NCI-H446 treated with DMSO at 0.1 percent for 48 hours (cell line): Measurements from ENCODE around the gene FMNL2.
A peak's percentile ranks its signal among the peaks of the same experiment; 100 is the strongest.
"Not testable (repeated sequence)": the region's sequence is repeated elsewhere in the genome, so short reads cannot be mapped to it uniquely, and the experiment has no call there.

Experiments
- DNase-seq: peaks from one replicate; lab custom pipeline; 2025; lab: John Stamatoyannopoulos, UW

Gene FMNL2

GRCh38 chr2:152376385-152376784, 41.4 kb downstream of the FMNL2 start:
- no peak for DNase-seq

- DNase-seq, result no peak
Measured at GRCh38 chr2:152376968-152377367, 42.0 kb downstream of the FMNL2 start.

GRCh38 chr2:152379089-152379488, 44.1 kb downstream of the FMNL2 start:
- no peak for DNase-seq

- DNase-seq, result no peak
Measured at GRCh38 chr2:152380261-152381055, 45.5 kb downstream of the FMNL2 start.

GRCh38 chr2:152383702-152384101, 48.7 kb downstream of the FMNL2 start:
- DNase-seq, result no peak

GRCh38 chr2:152384992-152385391, 50.0 kb downstream of the FMNL2 start:
- DNase-seq, result no peak

- peak; percentile 49 for DNase-seq
Measured at GRCh38 chr2:152385650-152386049, 50.7 kb downstream of the FMNL2 start.

GRCh38 chr2:152386266-152386665, 51.3 kb downstream of the FMNL2 start:
- no peak for DNase-seq

GRCh38 chr2:152387041-152387440, 52.1 kb downstream of the FMNL2 start:
- no peak for DNase-seq

GRCh38 chr2:152388269-152388668, 53.3 kb downstream of the FMNL2 start:
- DNase-seq, result not testable (repeated sequence)

GRCh38 chr2:152389483-152389882, 54.5 kb downstream of the FMNL2 start:
- no peak for DNase-seq

GRCh38 chr2:152390837-152391236, 55.9 kb downstream of the FMNL2 start:
- DNase-seq, result no peak

GRCh38 chr2:152391318-152391717, 56.3 kb downstream of the FMNL2 start:
- DNase-seq, result no peak

GRCh38 chr2:152393377-152393776, 58.4 kb downstream of the FMNL2 start:
- no peak for DNase-seq

GRCh38 chr2:152394326-152394725, 59.4 kb downstream of the FMNL2 start:
- no peak for DNase-seq

GRCh38 chr2:152395103-152395502, 60.1 kb downstream of the FMNL2 start:
- DNase-seq, result no peak

- no peak for DNase-seq
Measured at GRCh38 chr2:152395572-152395971, 60.6 kb downstream of the FMNL2 start.

GRCh38 chr2:152396051-152396511, 61.1 kb downstream of the FMNL2 start:
- DNase-seq, result no peak

GRCh38 chr2:152396763-152397162, 61.8 kb downstream of the FMNL2 start:
- no peak for DNase-seq

- DNase-seq, result no peak
Measured at GRCh38 chr2:152399003-152399402, 64.0 kb downstream of the FMNL2 start.

GRCh38 chr2:152400607-152401214, 65.7 kb downstream of the FMNL2 start:
- no peak for DNase-seq

GRCh38 chr2:152402780-152403759, 68.1 kb downstream of the FMNL2 start:
- peak; percentile 13 for DNase-seq
